BE2C (cell line): ENCODE results near the gene POU2AF1.

ENCODE experiments used
- DNase-seq: peaks from one replicate; pipeline ENCODE4 v3.0.0-alpha.2; 2020
- H3K27me3 ChIP-seq: fragments of 250-450 bp; sonication (Bioruptor Pico); 2 replicates; pipeline ENCODE4 v1.5.1; 2020; ENCODE audit warnings: mild to moderate bottlenecking
- H3K36me3 ChIP-seq: fragments of 250-450 bp; sonication (Bioruptor Pico); 2 replicates; pipeline ENCODE4 v1.5.1; 2020; ENCODE audit warnings: mild to moderate bottlenecking
- H3K4me1 ChIP-seq: fragments of 250-450 bp; sonication (Bioruptor Pico); 2 replicates; pipeline ENCODE4 v1.5.1; 2020
- H3K4me3 ChIP-seq: 2 replicates; pipeline ENCODE4 v1.5.1; 2011; ENCODE audit warnings: low read depth, low read length
- H3K9me3 ChIP-seq: fragments of 250-450 bp; sonication (Bioruptor Pico); 2 replicates; pipeline ENCODE4 v1.5.1; 2020
- TF ChIP-seq, protein P1 (sequence below): IDR thresholded peaks from 2 replicates; pipeline ENCODE4 v1.5.1; 2012; ENCODE audit warnings: mild to moderate bottlenecking, low read depth, low read length

The POU2AF1 gene

DNA sequence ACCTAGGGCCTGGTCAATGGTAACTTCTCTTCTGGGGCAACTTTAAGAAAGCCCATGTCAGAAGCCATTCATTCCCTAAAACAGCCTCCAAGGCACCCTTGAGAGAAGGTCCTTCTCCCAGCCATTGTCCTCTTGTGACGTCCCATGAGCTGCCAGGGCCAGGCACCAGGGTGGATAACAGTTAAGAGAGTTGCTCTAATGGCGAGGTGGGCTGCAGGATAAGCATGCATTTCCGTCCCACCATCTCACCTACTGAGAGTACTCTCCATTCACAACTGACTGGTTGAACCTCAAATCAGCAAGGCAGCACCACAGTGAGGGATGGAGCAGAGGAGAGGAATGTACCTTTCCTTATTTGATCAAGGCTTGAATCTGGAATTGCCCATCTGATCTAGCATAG is 14.6 kb downstream of the POU2AF1 start:
- no peaks in the 10 kb centered on the region for H3K4me1 ChIP-seq
- DNase-seq, result no peak
- H3K9me3 ChIP-seq, result no peaks in the 10 kb centered on the region
- peaks cover 10% of the 10 kb centered on the region for H3K27me3 ChIP-seq
- TF ChIP-seq, protein P1, sequence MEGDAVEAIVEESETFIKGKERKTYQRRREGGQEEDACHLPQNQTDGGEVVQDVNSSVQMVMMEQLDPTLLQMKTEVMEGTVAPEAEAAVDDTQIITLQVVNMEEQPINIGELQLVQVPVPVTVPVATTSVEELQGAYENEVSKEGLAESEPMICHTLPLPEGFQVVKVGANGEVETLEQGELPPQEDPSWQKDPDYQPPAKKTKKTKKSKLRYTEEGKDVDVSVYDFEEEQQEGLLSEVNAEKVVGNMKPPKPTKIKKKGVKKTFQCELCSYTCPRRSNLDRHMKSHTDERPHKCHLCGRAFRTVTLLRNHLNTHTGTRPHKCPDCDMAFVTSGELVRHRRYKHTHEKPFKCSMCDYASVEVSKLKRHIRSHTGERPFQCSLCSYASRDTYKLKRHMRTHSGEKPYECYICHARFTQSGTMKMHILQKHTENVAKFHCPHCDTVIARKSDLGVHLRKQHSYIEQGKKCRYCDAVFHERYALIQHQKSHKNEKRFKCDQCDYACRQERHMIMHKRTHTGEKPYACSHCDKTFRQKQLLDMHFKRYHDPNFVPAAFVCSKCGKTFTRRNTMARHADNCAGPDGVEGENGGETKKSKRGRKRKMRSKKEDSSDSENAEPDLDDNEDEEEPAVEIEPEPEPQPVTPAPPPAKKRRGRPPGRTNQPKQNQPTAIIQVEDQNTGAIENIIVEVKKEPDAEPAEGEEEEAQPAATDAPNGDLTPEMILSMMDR, result no peak
- no peaks in the 10 kb centered on the region for H3K36me3 ChIP-seq
- no peak overlapping the region for H3K4me3 ChIP-seq

GRCh38 chr11:111363985-111364384 is 15.1 kb downstream of the POU2AF1 start:
- H3K4me3 ChIP-seq, result no peak overlapping the region
- H3K4me1 ChIP-seq, result no peaks in the 10 kb centered on the region
- H3K27me3 ChIP-seq, result peaks cover 10% of the 10 kb centered on the region
- TF ChIP-seq, protein P1, result no peak
- H3K36me3 ChIP-seq, result no peaks in the 10 kb centered on the region
- DNase-seq, result no peak
- H3K9me3 ChIP-seq, result no peaks in the 10 kb centered on the region

DNA sequence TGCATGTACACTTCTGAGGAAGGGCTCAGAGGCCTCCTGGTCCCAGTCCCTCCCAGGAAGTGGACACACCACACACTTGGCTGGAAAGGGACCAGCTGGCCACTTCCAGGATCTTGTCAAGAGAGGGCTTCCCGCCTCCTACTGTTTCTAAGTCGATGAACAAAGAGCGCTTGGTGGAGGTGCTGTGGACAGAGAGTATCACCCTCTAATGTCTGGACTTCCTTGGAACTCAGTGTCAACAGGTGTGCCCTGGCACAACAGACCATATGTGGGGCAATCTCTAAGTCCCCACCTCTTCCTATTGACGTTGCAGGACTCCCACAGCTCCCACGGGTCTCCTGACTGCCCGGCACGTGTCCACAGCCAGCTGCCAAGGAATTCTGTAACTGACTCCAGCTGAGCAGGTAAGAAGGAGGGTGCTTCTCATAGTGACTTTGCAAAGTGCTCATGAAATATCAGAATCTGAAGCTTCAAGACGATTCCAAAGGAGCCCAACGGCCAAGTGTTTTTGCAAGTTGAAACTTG is 16.1 kb downstream of the POU2AF1 start:
- Histone ChIP-seq H3K9me3 (no peaks in the 10 kb centered on the region), H3K4me1 (no peaks in the 10 kb centered on the region), H3K36me3 (no peaks in the 10 kb centered on the region), H3K27me3 (peaks cover 10% of the 10 kb centered on the region), H3K4me3 (no peak overlapping the region)
- TF ChIP-seq, protein P1, result no peak
- no peak for DNase-seq

GRCh38 chr11:111361874-111362273 is 17.2 kb downstream of the POU2AF1 start:
- no peak for DNase-seq
- TF ChIP-seq, protein P1, result no peak
- Histone ChIP-seq H3K27me3 (peaks cover 10% of the 10 kb centered on the region), H3K9me3 (no peaks in the 10 kb centered on the region), H3K4me1 (no peaks in the 10 kb centered on the region), H3K4me3 (no peak overlapping the region), H3K36me3 (no peaks in the 10 kb centered on the region)

- TF ChIP-seq, protein P1, result no peak
- no peaks in the 10 kb centered on the region for H3K4me1 ChIP-seq
- DNase-seq, result no peak
- H3K36me3 ChIP-seq, result no peaks in the 10 kb centered on the region
- peaks cover 10% of the 10 kb centered on the region for H3K27me3 ChIP-seq
- no peaks in the 10 kb centered on the region for H3K9me3 ChIP-seq
- H3K4me3 ChIP-seq, result no peak overlapping the region
Measured at GRCh38 chr11:111361052-111361801, 17.8 kb downstream of the POU2AF1 start.

- Histone ChIP-seq H3K27me3 (peaks cover 10% of the 10 kb centered on the region), H3K4me3 (no peak overlapping the region), H3K9me3 (no peaks in the 10 kb centered on the region), H3K36me3 (no peaks in the 10 kb centered on the region), H3K4me1 (no peaks in the 10 kb centered on the region)
- no peak for DNase-seq
- TF ChIP-seq, protein P1, result no peak
Measured at GRCh38 chr11:111360150-111361043, 18.7 kb downstream of the POU2AF1 start.
